GM18508 (cell line): ENCODE measurements around the gene HOXB6.

Experiments used
- ATAC-seq: cut with Tn5 transposase; IDR thresholded peaks from one replicate; pipeline ENCODE4 v1.9.1; 2021; ENCODE audit warnings: moderate number of reproducible peaks; ENCODE audit not compliant: insufficient read depth, unreplicated experiment

The HOXB6 gene

DNA sequence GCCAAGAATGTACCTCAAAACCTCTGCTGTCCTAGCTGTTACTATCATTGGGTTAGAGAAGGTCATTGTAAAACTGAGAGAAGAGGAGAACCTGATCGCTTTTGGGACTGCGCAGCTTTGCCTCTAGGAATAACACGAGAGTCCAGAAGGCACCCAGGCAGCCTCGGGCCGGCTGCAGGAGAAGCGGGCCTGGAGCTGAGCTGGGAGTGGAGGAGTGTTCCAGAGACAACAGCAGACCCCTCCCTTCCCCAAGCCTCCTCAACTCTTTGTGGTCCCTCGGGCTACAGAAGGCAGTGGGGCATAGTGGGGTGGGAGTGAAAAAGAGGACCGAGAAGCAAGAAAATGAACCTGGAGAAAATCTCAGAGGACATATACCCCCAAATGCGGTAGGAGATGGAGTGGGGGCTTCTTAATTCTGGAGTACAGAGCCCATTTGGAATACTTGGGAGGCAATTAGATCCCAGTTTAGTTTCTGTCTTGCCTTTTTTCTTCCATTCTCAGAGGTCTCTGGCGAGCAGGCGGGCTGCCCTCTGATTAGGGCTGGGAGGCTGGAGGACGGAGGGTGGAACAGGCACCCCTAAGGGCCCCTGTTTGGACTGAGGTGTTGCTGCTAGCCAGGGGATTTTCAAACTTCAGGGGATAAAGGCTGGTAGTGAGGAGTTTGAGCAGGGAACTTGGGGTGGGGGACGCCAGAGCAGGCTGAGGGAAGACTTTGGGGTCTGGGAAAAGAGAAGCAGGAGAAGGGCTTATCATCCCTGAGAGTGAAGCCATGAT lies 46.5 kb downstream of the HOXB6 start:
- ATAC-seq: no peak

GRCh38 chr17:48556576-48557401 lies 48.0 kb downstream of the HOXB6 start:
- no peak for ATAC-seq

GRCh38 chr17:48556229-48556575 lies 48.6 kb downstream of the HOXB6 start:
- ATAC-seq: no peak

GRCh38 chr17:48555258-48556228 lies 49.2 kb downstream of the HOXB6 start:
- no peak for ATAC-seq

GRCh38 chr17:48554412-48555257 lies 50.2 kb downstream of the HOXB6 start:
- no peak for ATAC-seq

- no peak for ATAC-seq
Measured at GRCh38 chr17:48553826-48554225, 51.0 kb downstream of the HOXB6 start.

DNA sequence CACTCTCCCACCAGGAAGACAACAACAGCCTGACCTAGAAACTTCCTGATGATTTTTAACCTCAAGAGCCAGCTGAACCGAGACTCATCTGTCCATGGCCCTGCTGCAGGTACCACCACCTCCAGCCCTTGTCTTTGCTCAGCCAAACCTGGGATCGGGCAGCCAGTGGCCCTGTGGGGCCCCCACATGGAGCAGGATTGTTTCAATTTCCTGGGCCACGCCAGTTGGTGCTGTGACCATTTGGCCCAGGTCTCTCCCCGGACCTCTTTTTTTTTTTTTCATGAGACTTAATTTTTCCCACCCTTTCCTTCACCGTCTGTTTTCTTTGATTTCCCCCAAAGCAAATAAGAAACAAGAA lies 51.6 kb downstream of the HOXB6 start:
- ATAC-seq: no peak

DNA sequence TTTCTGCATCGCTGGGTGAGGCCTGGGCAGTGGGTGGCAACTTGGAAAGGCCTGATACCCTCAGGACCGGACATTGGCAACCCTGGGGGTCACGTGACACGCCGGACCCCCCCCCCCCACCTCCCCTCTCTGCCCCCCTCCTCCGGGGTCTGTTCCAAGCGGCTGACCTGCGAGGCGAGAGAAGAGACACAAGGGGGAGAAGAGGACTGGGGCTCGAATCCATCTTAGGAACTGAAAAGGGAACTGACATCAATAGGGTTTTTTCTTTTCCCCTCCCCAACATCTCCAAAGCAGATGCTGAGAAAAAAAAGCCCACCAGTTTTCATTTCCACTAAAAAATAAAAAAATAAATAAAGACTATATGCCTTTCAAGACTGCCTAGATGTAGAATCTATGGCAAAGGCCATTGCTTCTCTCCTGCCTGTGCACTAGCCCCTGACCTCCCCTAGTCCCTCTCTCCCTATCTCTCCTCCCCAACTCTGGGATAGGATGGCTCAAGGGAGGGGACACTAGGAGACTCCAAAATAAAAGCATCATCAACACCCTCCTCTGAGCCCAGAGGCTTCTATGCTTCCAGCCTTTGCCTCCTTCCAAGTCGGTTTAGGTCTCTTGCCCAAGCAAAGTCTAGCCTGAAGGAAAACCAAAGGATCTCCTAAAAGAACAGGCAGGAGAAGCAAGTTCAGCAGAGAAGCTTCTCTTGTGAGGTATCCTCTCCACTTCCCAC lies 52.2 kb downstream of the HOXB6 start:
- ATAC-seq: no peak

DNA sequence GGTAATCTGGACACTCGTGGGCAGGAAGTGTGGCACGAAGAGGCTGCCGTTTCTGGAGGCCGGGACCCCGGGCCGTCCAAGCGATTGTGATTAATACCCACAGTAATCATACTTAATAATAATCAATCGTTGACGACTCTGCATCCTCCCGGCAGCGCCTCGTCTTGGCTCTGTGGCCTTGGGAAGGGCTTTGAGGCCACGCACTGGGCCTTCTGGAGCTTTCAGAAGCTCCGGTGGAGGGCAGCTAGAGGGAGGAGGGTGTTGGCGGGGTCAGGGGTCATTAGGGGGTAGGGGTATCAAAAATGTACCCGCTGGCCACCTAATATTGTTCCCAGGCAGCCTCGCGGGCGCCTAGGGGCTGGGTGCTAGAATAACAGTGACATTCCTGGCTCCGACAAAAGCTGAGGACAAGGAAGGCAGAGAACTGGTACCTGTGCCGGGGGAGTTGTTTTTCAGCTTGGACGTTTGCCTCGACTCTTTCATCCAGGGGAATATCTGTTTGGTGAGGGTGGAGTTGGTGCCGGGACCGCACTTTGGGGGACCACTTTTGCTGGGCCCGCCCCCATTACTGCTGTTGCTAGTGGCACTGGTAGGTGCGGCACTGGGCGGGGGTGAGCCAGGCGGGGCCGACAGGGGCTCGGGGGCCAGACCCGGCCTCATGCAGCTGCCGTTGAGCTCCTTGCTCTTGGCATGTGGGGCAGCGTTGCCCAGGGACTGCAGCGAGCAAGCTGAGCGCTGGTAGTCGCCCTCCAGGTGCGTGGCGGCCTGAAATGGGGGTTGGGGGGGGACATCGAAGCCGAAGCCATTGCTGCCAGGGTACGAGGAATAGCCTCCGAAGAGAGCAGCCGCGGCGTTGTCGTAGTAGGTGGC lies 53.0 kb downstream of the HOXB6 start:
- no peak for ATAC-seq

GRCh38 chr17:48551214-48551555 lies 53.6 kb downstream of the HOXB6 start:
- ATAC-seq: no peak

DNA sequence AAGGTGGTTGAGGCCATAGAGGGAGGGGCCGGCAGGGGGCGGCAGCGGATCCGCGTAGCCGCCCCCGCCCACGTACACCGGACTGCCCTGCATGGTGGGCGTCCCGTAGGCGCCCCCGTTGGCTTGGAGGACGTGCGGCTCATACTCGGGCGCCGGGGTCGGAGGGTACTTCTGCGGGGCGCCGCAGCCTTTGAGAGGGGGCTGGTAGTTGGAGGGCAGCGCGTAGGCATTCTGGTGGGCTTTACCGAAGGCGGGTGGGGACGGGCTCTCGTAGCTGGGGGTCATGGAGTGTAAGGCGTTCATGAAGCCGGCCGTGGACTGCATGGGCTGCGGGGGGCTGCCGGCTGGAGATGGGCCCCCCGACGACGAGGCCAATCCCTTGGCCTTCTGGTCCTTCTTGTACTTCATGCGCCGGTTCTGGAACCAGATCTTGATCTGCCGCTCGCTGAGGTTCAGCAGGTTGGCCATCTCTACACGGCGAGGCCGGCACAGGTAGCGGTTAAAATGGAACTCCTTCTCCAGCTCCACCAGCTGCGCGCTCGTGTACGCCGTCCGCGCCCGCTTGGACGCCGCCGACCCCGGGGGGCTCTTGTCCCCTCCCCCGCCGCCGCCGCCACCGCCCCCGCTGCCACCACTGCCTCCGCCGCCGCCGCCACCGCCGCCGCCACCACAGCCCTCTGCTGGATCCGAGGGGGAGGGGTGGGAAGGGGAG lies 54.1 kb downstream of the HOXB6 start:
- ATAC-seq: no peak

- no peak for ATAC-seq
Measured at GRCh38 chr17:48549914-48550501, 54.8 kb downstream of the HOXB6 start.

- no peak for ATAC-seq
Measured at GRCh38 chr17:48549281-48549630, 55.5 kb downstream of the HOXB6 start.

- no peak for ATAC-seq
Measured at GRCh38 chr17:48548523-48549280, 56.1 kb downstream of the HOXB6 start.

GRCh38 chr17:48547808-48548522 lies 56.8 kb downstream of the HOXB6 start:
- ATAC-seq: no peak
